Measurements from ENCODE around the gene GLT8D2.

Gene GLT8D2

DNA sequence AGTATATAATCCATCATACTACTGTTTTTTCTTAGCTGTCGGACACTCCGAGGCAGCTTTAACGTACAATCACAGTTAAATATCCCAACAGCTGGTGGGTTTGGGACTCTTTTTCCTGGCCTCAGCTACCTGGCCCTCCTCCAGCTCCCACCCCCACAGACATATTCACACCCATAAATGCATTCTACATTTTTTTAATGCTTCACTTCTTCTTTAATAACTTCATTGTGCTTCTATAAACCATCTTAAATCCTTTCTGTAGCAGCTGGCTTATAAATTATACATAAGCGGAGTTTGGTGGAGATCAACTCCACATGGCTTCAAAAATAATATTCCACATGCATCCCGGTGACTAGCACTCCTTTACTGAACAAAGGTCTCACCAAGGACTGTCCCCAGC is 51.0 kb downstream of the GLT8D2 start:
- in situ Hi-C loops (cut with HindIII; ENCODE audit: low sequenced_read_pairs): no loop called here
- DNase-seq (ENCODE audit: low read depth): no peak
- no peak overlapping the region for H3K4me3 ChIP-seq (ENCODE audit: low read depth, low read length)
- TF ChIP-seq, protein P1, sequence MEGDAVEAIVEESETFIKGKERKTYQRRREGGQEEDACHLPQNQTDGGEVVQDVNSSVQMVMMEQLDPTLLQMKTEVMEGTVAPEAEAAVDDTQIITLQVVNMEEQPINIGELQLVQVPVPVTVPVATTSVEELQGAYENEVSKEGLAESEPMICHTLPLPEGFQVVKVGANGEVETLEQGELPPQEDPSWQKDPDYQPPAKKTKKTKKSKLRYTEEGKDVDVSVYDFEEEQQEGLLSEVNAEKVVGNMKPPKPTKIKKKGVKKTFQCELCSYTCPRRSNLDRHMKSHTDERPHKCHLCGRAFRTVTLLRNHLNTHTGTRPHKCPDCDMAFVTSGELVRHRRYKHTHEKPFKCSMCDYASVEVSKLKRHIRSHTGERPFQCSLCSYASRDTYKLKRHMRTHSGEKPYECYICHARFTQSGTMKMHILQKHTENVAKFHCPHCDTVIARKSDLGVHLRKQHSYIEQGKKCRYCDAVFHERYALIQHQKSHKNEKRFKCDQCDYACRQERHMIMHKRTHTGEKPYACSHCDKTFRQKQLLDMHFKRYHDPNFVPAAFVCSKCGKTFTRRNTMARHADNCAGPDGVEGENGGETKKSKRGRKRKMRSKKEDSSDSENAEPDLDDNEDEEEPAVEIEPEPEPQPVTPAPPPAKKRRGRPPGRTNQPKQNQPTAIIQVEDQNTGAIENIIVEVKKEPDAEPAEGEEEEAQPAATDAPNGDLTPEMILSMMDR (IDR thresholded peaks at IDR 0.05; ENCODE audit: low read depth, low read length, missing control alignments): no peak

DNA sequence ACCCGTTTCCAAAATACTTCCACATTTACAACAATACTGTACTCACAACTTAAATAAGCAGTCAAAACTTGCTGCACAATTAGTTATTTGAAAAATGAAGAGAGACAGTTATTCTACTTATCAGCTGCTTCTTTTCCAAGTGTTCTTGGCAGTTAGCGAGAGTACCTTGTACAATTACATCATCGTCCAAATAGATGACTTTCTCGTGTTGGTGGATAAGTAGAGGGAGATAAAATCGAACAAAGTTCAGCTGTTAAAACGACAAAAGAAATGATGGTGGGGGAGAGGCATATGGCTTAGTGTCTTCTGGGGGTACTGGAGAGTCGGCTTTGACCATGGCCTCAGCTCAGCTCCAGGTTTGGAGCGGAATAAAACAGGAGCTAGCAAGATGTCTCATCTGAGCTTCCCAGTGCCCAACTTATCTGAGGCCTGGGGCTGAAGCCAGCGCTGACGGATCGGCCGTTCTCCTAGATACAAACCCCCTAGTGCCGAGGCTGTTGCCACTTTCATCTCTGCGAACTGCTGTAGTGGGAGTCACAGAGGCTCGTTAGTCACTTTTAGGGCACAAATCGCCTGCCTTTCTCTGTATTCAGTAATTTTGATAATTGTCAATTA is 52.6 kb downstream of the GLT8D2 start:
- DNase-seq (ENCODE audit: low read depth): no peak
- in situ Hi-C loops (cut with HindIII; ENCODE audit: low sequenced_read_pairs): no loop called here
- H3K4me3 ChIP-seq (ENCODE audit: low read depth, low read length): no peak overlapping the region
- TF ChIP-seq, protein P1 (IDR thresholded peaks at IDR 0.05; ENCODE audit: low read depth, low read length, missing control alignments): no peak

DNA sequence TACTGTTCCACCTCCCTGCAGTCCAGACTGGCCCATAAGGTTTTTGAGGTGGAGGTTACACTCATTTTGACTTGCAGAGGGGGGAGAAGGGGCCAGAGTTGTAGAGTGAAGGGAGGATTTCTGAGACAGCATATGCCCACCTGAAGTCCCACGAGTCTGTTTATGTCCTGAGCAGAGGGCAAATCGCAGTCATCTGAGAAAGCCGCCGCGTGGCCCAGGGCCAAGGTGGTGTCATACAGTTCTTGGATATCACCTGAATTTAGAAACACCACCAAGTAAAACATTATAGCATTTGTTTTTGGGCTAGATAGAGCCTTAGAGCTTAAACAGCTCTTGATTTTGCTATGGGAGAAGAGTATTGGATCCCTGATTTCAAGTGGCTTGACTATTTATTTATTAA is 53.4 kb downstream of the GLT8D2 start:
- no peak for DNase-seq (ENCODE audit: low read depth)
- TF ChIP-seq, protein P1 (IDR thresholded peaks at IDR 0.05; ENCODE audit: low read depth, low read length, missing control alignments): no peak
- in situ Hi-C loops (cut with HindIII; ENCODE audit: low sequenced_read_pairs): no loop called here
- H3K4me3 ChIP-seq (ENCODE audit: low read depth, low read length): no peak overlapping the region

DNA sequence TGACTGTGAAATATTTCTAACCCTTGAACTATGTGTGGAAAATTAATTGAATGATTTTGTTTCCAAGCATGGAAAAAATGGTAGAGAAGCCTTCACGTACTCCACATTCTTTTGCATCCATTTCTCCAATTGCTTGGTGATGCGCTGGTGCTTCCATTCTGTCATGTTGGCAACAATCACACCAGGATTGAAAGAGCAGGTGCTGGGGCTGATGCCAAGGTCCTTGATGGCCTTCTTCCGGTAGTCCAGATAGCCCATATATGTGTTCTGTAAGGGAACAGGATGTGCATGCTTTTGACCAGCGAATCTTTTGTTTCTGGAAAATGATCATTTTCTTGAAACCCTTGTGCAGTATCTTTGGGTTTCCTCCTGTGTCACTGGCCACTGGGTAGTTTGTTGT is 55.8 kb downstream of the GLT8D2 start:
- no peak for DNase-seq (ENCODE audit: low read depth)
- in situ Hi-C loops (cut with HindIII; ENCODE audit: low sequenced_read_pairs): no loop called here
- TF ChIP-seq, protein P1 (IDR thresholded peaks at IDR 0.05; ENCODE audit: low read depth, low read length, missing control alignments): no peak
- no peak overlapping the region for H3K4me3 ChIP-seq (ENCODE audit: low read depth, low read length)

DNA sequence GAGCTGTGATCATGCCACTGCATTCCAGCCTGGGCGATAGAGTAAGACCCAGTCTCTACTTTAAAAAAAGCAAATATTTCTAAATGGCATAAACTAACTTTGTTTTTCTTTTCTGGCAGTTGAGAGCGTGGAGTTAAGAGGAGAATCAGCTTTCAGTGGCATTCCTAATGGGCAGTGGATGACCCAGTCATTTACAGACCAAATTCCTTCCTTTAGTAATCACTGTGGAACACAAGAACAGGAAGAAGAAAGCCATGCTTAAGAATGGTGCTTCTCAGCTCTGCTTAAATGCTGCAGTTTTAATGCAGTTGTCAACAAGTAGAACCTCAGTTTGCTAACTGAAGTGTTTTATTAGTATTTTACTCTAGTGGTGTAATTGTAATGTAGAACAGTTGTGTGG is 63.2 kb downstream of the GLT8D2 start:
- TF ChIP-seq, protein P1 (IDR thresholded peaks at IDR 0.05; ENCODE audit: low read depth, low read length, missing control alignments): no peak
- peak; percentile 19 for DNase-seq (ENCODE audit: low read depth)
- in situ Hi-C loops (cut with HindIII; ENCODE audit: low sequenced_read_pairs): no loop called here
- no peak overlapping the region for H3K4me3 ChIP-seq (ENCODE audit: low read depth, low read length)

DNA sequence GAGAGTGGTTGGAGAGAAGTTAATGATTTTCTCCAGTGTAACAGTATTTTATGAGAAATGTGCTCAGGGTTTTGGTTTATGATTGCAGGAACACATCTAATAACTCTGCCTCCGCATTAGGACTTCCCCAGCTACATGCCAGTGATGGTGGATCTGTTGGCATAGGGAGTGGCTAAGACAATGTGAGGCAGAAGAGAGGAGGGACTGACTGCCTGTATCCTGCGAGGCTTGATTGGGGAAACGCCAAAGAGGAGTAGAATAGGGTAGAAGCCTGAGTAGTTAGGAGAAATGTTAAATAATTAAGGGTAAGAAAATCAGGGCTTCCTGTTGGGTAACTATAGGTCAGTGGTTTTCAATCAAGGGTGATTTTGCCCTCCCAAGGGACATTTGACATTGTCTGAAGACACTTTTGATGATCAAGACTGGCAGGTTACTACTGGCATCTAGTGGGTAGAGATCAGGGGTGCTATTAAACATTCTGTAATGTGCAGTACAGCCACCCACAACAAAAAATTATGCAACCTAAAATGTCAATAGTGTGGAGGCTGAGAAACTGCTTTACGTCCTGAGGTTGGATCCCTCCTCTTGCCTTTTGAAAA is 71.5 kb downstream of the GLT8D2 start:
- no peak overlapping the region for H3K4me3 ChIP-seq (ENCODE audit: low read depth, low read length)
- TF ChIP-seq, protein P1 (IDR thresholded peaks at IDR 0.05; ENCODE audit: low read depth, low read length, missing control alignments): no peak

More for the DNA sequence above, 71.5 kb downstream of the GLT8D2 start:
- in situ Hi-C loops (cut with HindIII; ENCODE audit: low sequenced_read_pairs): no loop called here
- no peak for DNase-seq (ENCODE audit: low read depth)

All from astrocyte of the cerebellum (primary cell).